BLaER1 (cell line): Measurements from ENCODE around the gene AFF1.
"Not testable (repeated sequence)": the region's sequence is repeated elsewhere in the genome, so short reads cannot be mapped to it uniquely, and the experiment has no call there.

Experiments used
- H3K27ac ChIP-seq: shearing (Covaris generic); formaldehyde crosslinking; 2 replicates; pipeline ENCODE4 v1.8.1; 2022
- H3K27me3 ChIP-seq: shearing (Covaris generic); formaldehyde crosslinking; 2 replicates; pipeline ENCODE4 v1.8.1; 2022
- H3K36me3 ChIP-seq: shearing (Covaris generic); formaldehyde crosslinking; 2 replicates; pipeline ENCODE4 v1.8.1; 2022
- H3K4me1 ChIP-seq: shearing (Covaris generic); formaldehyde crosslinking; 2 replicates; pipeline ENCODE4 v1.8.1; 2022
- H3K4me2 ChIP-seq: shearing (Covaris generic); formaldehyde crosslinking; 2 replicates; pipeline ENCODE4 v1.8.1; 2022
- H3K4me3 ChIP-seq: shearing (Covaris generic); formaldehyde crosslinking; 2 replicates; pipeline ENCODE4 v1.8.1; 2022
- H3K9ac ChIP-seq: shearing (Covaris generic); formaldehyde crosslinking; 2 replicates; pipeline ENCODE4 v1.8.1; 2022
- H3K9me3 ChIP-seq: shearing (Covaris generic); formaldehyde crosslinking; 2 replicates; pipeline ENCODE4 v1.8.1; 2022
- H4K20me1 ChIP-seq: shearing (Covaris generic); formaldehyde crosslinking; 2 replicates; pipeline ENCODE4 v1.8.1; 2022
- Cebpa-rat ChIP-seq: shearing (Covaris generic); IDR thresholded peaks from 2 replicates; pipeline ENCODE4 v1.8.1; 2022

Gene AFF1

GRCh38 chr4:86975927-86976326 is 41.1 kb downstream of the AFF1 start:
- Histone ChIP-seq H3K27ac (no peak overlapping the region), H3K9ac (no peak overlapping the region), H3K4me1 (peaks cover 81% of the 10 kb centered on the region), H4K20me1 (peaks cover 16% of the 10 kb centered on the region), H3K27me3 (no peaks in the 10 kb centered on the region), H3K4me3 (no peak overlapping the region), H3K36me3 (peaks cover 27% of the 10 kb centered on the region), H3K4me2 (no peak overlapping the region), H3K9me3 (no peaks in the 10 kb centered on the region)
- no peak for TF ChIP-seq Cebpa-rat

DNA sequence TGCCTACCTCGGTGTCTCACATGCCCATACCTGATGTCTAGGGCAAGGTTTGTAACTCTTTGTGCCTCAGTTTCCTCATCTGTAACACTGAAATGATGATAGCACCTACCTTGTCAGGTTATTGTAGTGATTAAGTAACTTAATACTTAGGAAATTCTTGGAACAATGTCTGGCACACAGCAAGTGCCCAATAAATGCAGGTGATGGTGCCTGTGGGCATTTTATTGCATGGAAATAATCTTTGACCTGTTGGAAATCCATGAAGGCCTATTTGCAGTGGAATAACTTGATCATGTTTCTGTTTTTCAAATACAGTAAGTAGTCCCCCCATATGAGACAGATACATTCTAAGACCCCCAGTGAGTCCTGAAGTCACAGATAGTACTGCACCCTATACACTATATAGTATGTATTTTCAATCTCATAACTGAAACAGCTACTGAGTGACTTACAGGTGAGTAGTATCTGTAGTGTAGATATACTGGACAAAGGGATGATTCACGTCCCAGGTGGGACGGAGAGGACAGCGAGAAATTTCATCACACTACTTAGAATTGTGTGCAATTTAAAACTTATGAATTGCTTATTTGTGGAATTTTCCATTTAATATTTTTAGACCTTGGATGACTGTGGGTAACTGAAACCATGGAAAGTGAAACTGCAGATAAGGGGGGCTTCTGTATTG is 42.1 kb downstream of the AFF1 start:
- no peaks in the 10 kb centered on the region for H3K27me3 ChIP-seq
- H3K9me3 ChIP-seq = no peaks in the 10 kb centered on the region
- peaks cover 16% of the 10 kb centered on the region for H4K20me1 ChIP-seq
- H3K36me3 ChIP-seq = peaks cover 27% of the 10 kb centered on the region
- H3K4me1 ChIP-seq = peaks cover 81% of the 10 kb centered on the region
- no peak for TF ChIP-seq Cebpa-rat
- H3K9ac ChIP-seq = no peak overlapping the region
- H3K4me2 ChIP-seq = peak overlapping the region; percentile 56
- H3K4me3 ChIP-seq = no peak overlapping the region
- H3K27ac ChIP-seq = 0 out of 2 replicates have a peak overlapping the region, but pooled peaks have one; percentile 35

DNA sequence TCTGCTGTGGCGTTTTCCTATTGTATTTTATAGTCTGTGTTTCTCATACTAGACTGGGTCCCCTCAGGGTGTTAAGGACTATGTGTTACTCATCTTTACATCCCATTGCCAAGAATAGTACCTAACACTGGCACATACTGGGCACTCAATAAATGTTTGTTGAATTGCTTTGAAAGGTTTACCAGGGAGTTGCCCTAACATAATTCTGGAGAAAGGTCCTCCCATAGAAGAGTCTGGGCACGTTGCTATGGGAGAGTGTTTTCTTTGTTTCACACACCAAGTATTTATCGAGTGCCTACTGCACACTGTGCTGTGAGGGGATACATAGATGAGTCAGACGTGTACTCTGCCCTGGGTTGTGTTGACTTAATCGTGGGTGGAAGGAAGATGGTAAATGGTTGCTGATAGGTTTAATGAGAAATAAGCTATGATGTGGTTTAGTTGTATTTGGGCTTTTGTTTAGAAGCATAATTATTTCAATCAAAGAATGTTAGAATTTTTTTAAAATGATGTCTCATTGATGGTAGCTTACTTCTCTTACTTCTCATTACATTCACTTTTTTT is 42.9 kb downstream of the AFF1 start:
- no peaks in the 10 kb centered on the region for H3K9me3 ChIP-seq
- peak overlapping the region; percentile 56 for H3K4me2 ChIP-seq
- H4K20me1 ChIP-seq = peaks cover 16% of the 10 kb centered on the region
- H3K27ac ChIP-seq = 0 out of 2 replicates have a peak overlapping the region, but pooled peaks have one; percentile 35
- no peak for TF ChIP-seq Cebpa-rat
- H3K36me3 ChIP-seq = peaks cover 27% of the 10 kb centered on the region
- H3K4me3 ChIP-seq = no peak overlapping the region
- H3K9ac ChIP-seq = no peak overlapping the region
- H3K4me1 ChIP-seq = peaks cover 81% of the 10 kb centered on the region
- H3K27me3 ChIP-seq = no peaks in the 10 kb centered on the region

- peaks cover 31% of the 10 kb centered on the region for H3K36me3 ChIP-seq
- H3K4me2 ChIP-seq = no peak overlapping the region
- H3K9me3 ChIP-seq = no peaks in the 10 kb centered on the region
- peak overlapping the region; percentile 54; the same call in 1 of the 2 replicates for H3K27ac ChIP-seq
- no peak overlapping the region for H3K9ac ChIP-seq
- peaks cover 81% of the 10 kb centered on the region for H3K4me1 ChIP-seq
- H3K27me3 ChIP-seq = no peaks in the 10 kb centered on the region
- H3K4me3 ChIP-seq = no peak overlapping the region
- TF ChIP-seq Cebpa-rat = no peak
- H4K20me1 ChIP-seq = peaks cover 16% of the 10 kb centered on the region
Measured at GRCh38 chr4:86978709-86979108, 43.9 kb downstream of the AFF1 start.

DNA sequence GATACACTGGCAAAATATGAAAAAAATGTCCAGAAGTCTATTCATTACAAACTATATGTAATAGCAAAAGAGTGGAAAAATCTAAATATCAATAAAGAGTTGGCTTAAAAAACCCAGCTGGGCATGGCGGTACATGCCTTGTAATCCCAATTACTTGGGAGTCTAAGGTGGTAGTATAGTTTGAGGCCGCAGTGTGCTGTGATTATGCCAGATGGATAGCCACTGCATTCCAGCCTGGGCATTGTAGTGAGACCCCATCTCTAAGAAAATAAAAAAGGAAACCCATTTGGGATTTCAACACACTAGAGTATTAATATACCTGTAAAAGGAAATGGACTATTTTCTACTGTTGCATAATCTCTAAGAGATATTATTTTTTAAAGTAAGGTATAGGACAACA is 45.4 kb downstream of the AFF1 start:
- H3K27me3 ChIP-seq = no peaks in the 10 kb centered on the region
- no peaks in the 10 kb centered on the region for H3K9me3 ChIP-seq
- no peak for TF ChIP-seq Cebpa-rat
- H3K36me3 ChIP-seq = peaks cover 31% of the 10 kb centered on the region
- no peak overlapping the region for H3K4me3 ChIP-seq
- H3K4me1 ChIP-seq = peaks cover 73% of the 10 kb centered on the region
- H3K27ac ChIP-seq = 0 out of 2 replicates have a peak overlapping the region, but pooled peaks have one; percentile 54
- H3K4me2 ChIP-seq = peak overlapping the region; percentile 73; the same call in 1 of the 2 replicates
- peaks cover 16% of the 10 kb centered on the region for H4K20me1 ChIP-seq
- H3K9ac ChIP-seq = no peak overlapping the region

GRCh38 chr4:86981789-86982188 is 47.0 kb downstream of the AFF1 start:
- H3K36me3 ChIP-seq = peaks cover 23% of the 10 kb centered on the region
- peaks cover 7% of the 10 kb centered on the region for H4K20me1 ChIP-seq
- H3K4me3 ChIP-seq = no peak overlapping the region
- peak overlapping the region; percentile 61 for H3K27ac ChIP-seq
- no peaks in the 10 kb centered on the region for H3K9me3 ChIP-seq
- peaks cover 68% of the 10 kb centered on the region for H3K4me1 ChIP-seq
- TF ChIP-seq Cebpa-rat = no peak
- H3K4me2 ChIP-seq = peak overlapping the region; percentile 73
- no peak overlapping the region for H3K9ac ChIP-seq
- no peaks in the 10 kb centered on the region for H3K27me3 ChIP-seq

GRCh38 chr4:86985852-86986251 is 51.0 kb downstream of the AFF1 start:
- not testable (repeated sequence) for H3K27ac ChIP-seq, H3K27me3 ChIP-seq, H3K9ac ChIP-seq, H3K4me2 ChIP-seq, H4K20me1 ChIP-seq, H3K4me3 ChIP-seq
- H3K4me1 ChIP-seq = peaks cover 31% of the 10 kb centered on the region
- H3K9me3 ChIP-seq = peaks cover 17% of the 10 kb centered on the region
- peaks cover 46% of the 10 kb centered on the region for H3K36me3 ChIP-seq

- H3K4me2 ChIP-seq, H3K27ac ChIP-seq: not testable (repeated sequence)
- H4K20me1 ChIP-seq = peaks cover 17% of the 10 kb centered on the region
Measured at GRCh38 chr4:86989658-86990057, 54.8 kb downstream of the AFF1 start.

GRCh38 chr4:86990510-86990909 is 55.7 kb downstream of the AFF1 start:
- H4K20me1 ChIP-seq = peaks cover 19% of the 10 kb centered on the region
- H3K27ac ChIP-seq = no peak overlapping the region
- peaks cover 10% of the 10 kb centered on the region; the same call in 1 of the 2 replicates for H3K4me1 ChIP-seq
- H3K9ac ChIP-seq = no peak overlapping the region
- no peaks in the 10 kb centered on the region for H3K27me3 ChIP-seq
- peaks cover 55% of the 10 kb centered on the region for H3K36me3 ChIP-seq
- peaks cover 26% of the 10 kb centered on the region for H3K9me3 ChIP-seq
- no peak overlapping the region for H3K4me3 ChIP-seq
- TF ChIP-seq Cebpa-rat = no peak
- no peak overlapping the region for H3K4me2 ChIP-seq

More at GRCh38 chr4:86989658-86990057, 54.8 kb downstream of the AFF1 start:
- peaks cover 22% of the 10 kb centered on the region for H3K9me3 ChIP-seq
- H3K4me1 ChIP-seq = peaks cover 10% of the 10 kb centered on the region; the same call in 1 of the 2 replicates
- H3K27me3 ChIP-seq, H3K9ac ChIP-seq, H3K4me3 ChIP-seq: not testable (repeated sequence)
- H3K36me3 ChIP-seq = peaks cover 54% of the 10 kb centered on the region

GRCh38 chr4:86991994-86992393 is 57.2 kb downstream of the AFF1 start:
- no peak overlapping the region for H3K4me3 ChIP-seq
- H3K27me3 ChIP-seq = no peaks in the 10 kb centered on the region
- peaks cover 20% of the 10 kb centered on the region for H4K20me1 ChIP-seq
- H3K9ac ChIP-seq = no peak overlapping the region
- no peak overlapping the region for H3K27ac ChIP-seq
- no peak overlapping the region for H3K4me2 ChIP-seq
- TF ChIP-seq Cebpa-rat = no peak
- peaks cover 54% of the 10 kb centered on the region for H3K36me3 ChIP-seq
- peaks cover 15% of the 10 kb centered on the region for H3K4me1 ChIP-seq
- H3K9me3 ChIP-seq = peaks cover 26% of the 10 kb centered on the region
